ENCODE measurements around the gene BARX1. TPM values are rescaled to one million over a fixed set of nuclear protein-coding genes. Genes with fewer than 3 reads are reported as not detected.

The BARX1 gene
- total RNA-seq: not detected
- total RNA-seq (2013): 0.11 TPM
- 0 to 1.0 (median 0.07) reads per million in 29 experiments for total RNA-seq

GRCh38 chr9:93955111-93955980 lies at the start of gene BARX1:
Gene BARX1, minus strand, starts transcription at chr9:93955355. Its CDS starts 209 bp downstream, at chr9:93955146.
- Histone ChIP-seq H3K4me3 (ENCODE audit: control insufficient read depth in 1 of 2, extremely low read depth in 1 of 2, low read length in 1 of 2) (peak within 1 kb of the TSS in 1 of 2 donors; percentile 49), H3K36me3 (ENCODE audit: control insufficient read depth in 2 of 2, extremely low read depth in 1 of 2, insufficient read depth in 1 of 2, low read length in 1 of 2) (no peaks in the 10 kb centered on the region), H3K4me1 (ENCODE audit: control insufficient read depth in 1 of 2, extremely low read depth in 1 of 2, insufficient read depth in 2 of 2, low read length in 2 of 2) (peaks cover 2 to 72% of the 10 kb centered on the region in 2 experiments), H3K27me3 (replicated peaks in 1 of 2; ENCODE audit: control insufficient read depth in 2 of 2, extremely low read depth in 1 of 2, insufficient read depth in 2 of 2, low read length in 1 of 2) (peaks cover 18 to 94% of the 10 kb centered on the region in 2 experiments), H3K9me3 (no peaks in the 10 kb centered on the region), H3K27ac (ENCODE audit: low read length) (no peak within 1 kb of the TSS)
- Mint-ChIP-seq H3K36me3 (no peaks in the 10 kb centered on the region), H3K4me1 (peaks cover 50 to 59% (median 51%) of the 10 kb centered on the region in 3 donors), H3K27me3 (peaks cover 55 to 75% of the 10 kb centered on the region in 2 donors), H3K4me3 (peak within 1 kb of the TSS; percentile 63 to 80 (median 66)), H3K9me3 (no peaks in the 10 kb centered on the region), H3K27ac (peak within 1 kb of the TSS in 1 of 2 donors; percentile 56)
- WGBS (ENCODE audit: insufficient coverage): 4% methylated on average over 87 of the region's 102 CpGs
- ChIA-PET CTCF (no interaction called here), POLR2A (no interaction called here)
- peak in 1 of 4 experiments; percentile 77 for ATAC-seq (replicated peaks in 1 of 4)
- peak in 22 of 35 experiments; percentile 9 to 53 (median 28) for DNase-seq

GRCh38 chr9:94002316-94003140 lies 47.4 kb upstream of the BARX1 start:
- H3K27ac Mint-ChIP-seq: no peak overlapping the region
- peaks cover 14 to 22% of the 10 kb centered on the region in 2 donors for H3K27me3 Mint-ChIP-seq
- H3K36me3 Mint-ChIP-seq: no peaks in the 10 kb centered on the region
- Histone ChIP-seq H3K4me3 (ENCODE audit: control insufficient read depth in 1 of 2, extremely low read depth in 1 of 2, low read length in 1 of 2) (no peak overlapping the region), H3K27ac (ENCODE audit: low read length) (no peak overlapping the region), H3K36me3 (ENCODE audit: control insufficient read depth in 2 of 2, extremely low read depth in 1 of 2, insufficient read depth in 1 of 2, low read length in 1 of 2) (no peaks in the 10 kb centered on the region), H3K27me3 (replicated peaks in 1 of 2; ENCODE audit: control insufficient read depth in 2 of 2, extremely low read depth in 1 of 2, insufficient read depth in 2 of 2, low read length in 1 of 2) (peaks cover 0 to 7% of the 10 kb centered on the region in 2 experiments), H3K9me3 (no peaks in the 10 kb centered on the region), H3K4me1 (ENCODE audit: control insufficient read depth in 1 of 2, extremely low read depth in 1 of 2, insufficient read depth in 2 of 2, low read length in 2 of 2) (no peaks in the 10 kb centered on the region)
- peak in 10 of 35 experiments; percentile 2 to 49 (median 10) for DNase-seq
- POLR2A ChIA-PET: interaction anchor here in 1 of 2 donors (0.6 kb wide), 1 partner anchor 30 kb away, joined by 4 read pairs; no protein-coding TSS in a partner anchor
- H3K4me3 Mint-ChIP-seq: no peak overlapping the region
- H3K9me3 Mint-ChIP-seq: no peaks in the 10 kb centered on the region
- no peak for ATAC-seq (replicated peaks in 1 of 4)
- CTCF ChIA-PET: interaction anchor here (0.6 to 0.9 kb wide), 2 partner anchors 12 to 246 kb away, joined by 3 read pairs; no protein-coding TSS in a partner anchor
- no peaks in the 10 kb centered on the region for H3K4me1 Mint-ChIP-seq
- WGBS (ENCODE audit: insufficient coverage): 28% methylated on average over 6 of the region's 6 CpGs

GRCh38 chr9:93996863-93997262 lies 41.7 kb upstream of the BARX1 start:
- DNase-seq (no peak), ATAC-seq (replicated peaks in 1 of 4) (no peak)
- H3K27me3 ChIP-seq (replicated peaks in 1 of 2; ENCODE audit: control insufficient read depth in 2 of 2, extremely low read depth in 1 of 2, insufficient read depth in 2 of 2, low read length in 1 of 2): peaks cover 0 to 2% of the 10 kb centered on the region in 2 experiments
- Mint-ChIP-seq H3K9me3 (no peaks in the 10 kb centered on the region), H3K4me1 (no peaks in the 10 kb centered on the region), H3K27ac (no peak overlapping the region), H3K4me3 (no peak overlapping the region), H3K27me3 (peaks cover 9 to 13% of the 10 kb centered on the region in 2 donors), H3K36me3 (no peaks in the 10 kb centered on the region)
- no peak overlapping the region for H3K4me3 ChIP-seq (ENCODE audit: control insufficient read depth in 1 of 2, extremely low read depth in 1 of 2, low read length in 1 of 2)
- no peaks in the 10 kb centered on the region for H3K9me3 ChIP-seq
- H3K4me1 ChIP-seq (ENCODE audit: control insufficient read depth in 1 of 2, extremely low read depth in 1 of 2, insufficient read depth in 2 of 2, low read length in 2 of 2): no peaks in the 10 kb centered on the region
- CTCF ChIA-PET: no interaction called here
- H3K36me3 ChIP-seq (ENCODE audit: control insufficient read depth in 2 of 2, extremely low read depth in 1 of 2, insufficient read depth in 1 of 2, low read length in 1 of 2): no peaks in the 10 kb centered on the region
- no peak overlapping the region for H3K27ac ChIP-seq (ENCODE audit: low read length)
- POLR2A ChIA-PET: no interaction called here

GRCh38 chr9:93996367-93996766 lies 41.2 kb upstream of the BARX1 start:
- ChIA-PET CTCF (no interaction called here), POLR2A (no interaction called here)
- H3K4me3 ChIP-seq (ENCODE audit: control insufficient read depth in 1 of 2, extremely low read depth in 1 of 2, low read length in 1 of 2): no peak overlapping the region
- Mint-ChIP-seq H3K4me3 (no peak overlapping the region), H3K27me3 (peaks cover 11 to 15% of the 10 kb centered on the region in 2 donors), H3K9me3 (no peaks in the 10 kb centered on the region), H3K36me3 (no peaks in the 10 kb centered on the region), H3K4me1 (no peaks in the 10 kb centered on the region), H3K27ac (no peak overlapping the region)
- WGBS (ENCODE audit: insufficient coverage): no CpG with 5 or more reads among the region's 3 CpGs
- DNase-seq (no peak), ATAC-seq (replicated peaks in 1 of 4) (no peak)
- H3K36me3 ChIP-seq (ENCODE audit: control insufficient read depth in 2 of 2, extremely low read depth in 1 of 2, insufficient read depth in 1 of 2, low read length in 1 of 2): no peaks in the 10 kb centered on the region
- H3K27me3 ChIP-seq (replicated peaks in 1 of 2; ENCODE audit: control insufficient read depth in 2 of 2, extremely low read depth in 1 of 2, insufficient read depth in 2 of 2, low read length in 1 of 2): peaks cover 0 to 2% of the 10 kb centered on the region in 2 experiments
- H3K9me3 ChIP-seq: no peaks in the 10 kb centered on the region
- H3K27ac ChIP-seq (ENCODE audit: low read length): no peak overlapping the region
- H3K4me1 ChIP-seq (ENCODE audit: control insufficient read depth in 1 of 2, extremely low read depth in 1 of 2, insufficient read depth in 2 of 2, low read length in 2 of 2): no peaks in the 10 kb centered on the region

GRCh38 chr9:93994545-93994944 lies 39.4 kb upstream of the BARX1 start:
- POLR2A ChIA-PET: no interaction called here
- CTCF ChIA-PET: no interaction called here
- Histone ChIP-seq H3K27ac (ENCODE audit: low read length) (no peak overlapping the region), H3K36me3 (ENCODE audit: control insufficient read depth in 2 of 2, extremely low read depth in 1 of 2, insufficient read depth in 1 of 2, low read length in 1 of 2) (no peaks in the 10 kb centered on the region), H3K27me3 (replicated peaks in 1 of 2; ENCODE audit: control insufficient read depth in 2 of 2, extremely low read depth in 1 of 2, insufficient read depth in 2 of 2, low read length in 1 of 2) (peaks cover 0 to 2% of the 10 kb centered on the region in 2 experiments), H3K4me3 (ENCODE audit: control insufficient read depth in 1 of 2, extremely low read depth in 1 of 2, low read length in 1 of 2) (no peak overlapping the region), H3K4me1 (ENCODE audit: control insufficient read depth in 1 of 2, extremely low read depth in 1 of 2, insufficient read depth in 2 of 2, low read length in 2 of 2) (no peaks in the 10 kb centered on the region), H3K9me3 (no peaks in the 10 kb centered on the region)
- H3K4me1 Mint-ChIP-seq: no peaks in the 10 kb centered on the region
- H3K27me3 Mint-ChIP-seq: peaks cover 19 to 21% of the 10 kb centered on the region in 2 donors
- H3K4me3 Mint-ChIP-seq: no peak overlapping the region
- peaks cover 9 to 13% (median 11%) of the 10 kb centered on the region in 3 donors for H3K9me3 Mint-ChIP-seq
- H3K27ac Mint-ChIP-seq: no peak overlapping the region
- H3K36me3 Mint-ChIP-seq: peaks cover 4% of the 10 kb centered on the region
- no peak for DNase-seq
- whole genome bisulfite sequencing (ENCODE audit: insufficient coverage): no CpG with 5 or more reads among the region's 1 CpG
- no peak for ATAC-seq (replicated peaks in 1 of 4)

GRCh38 chr9:93994132-93994531 lies 39.0 kb upstream of the BARX1 start:
- no peaks in the 10 kb centered on the region for H3K4me1 Mint-ChIP-seq
- WGBS (ENCODE audit: insufficient coverage): 73% methylated on average over 3 of the region's 3 CpGs
- CTCF ChIA-PET: no interaction called here
- POLR2A ChIA-PET: interaction anchor here in 1 of 2 donors (0.6 kb wide), 1 partner anchor 434 kb away, joined by 4 read pairs; no protein-coding TSS in a partner anchor
- Histone ChIP-seq H3K4me3 (ENCODE audit: control insufficient read depth in 1 of 2, extremely low read depth in 1 of 2, low read length in 1 of 2) (no peak overlapping the region), H3K27ac (ENCODE audit: low read length) (no peak overlapping the region), H3K9me3 (no peaks in the 10 kb centered on the region), H3K36me3 (ENCODE audit: control insufficient read depth in 2 of 2, extremely low read depth in 1 of 2, insufficient read depth in 1 of 2, low read length in 1 of 2) (no peaks in the 10 kb centered on the region), H3K27me3 (replicated peaks in 1 of 2; ENCODE audit: control insufficient read depth in 2 of 2, extremely low read depth in 1 of 2, insufficient read depth in 2 of 2, low read length in 1 of 2) (peaks cover 0 to 2% of the 10 kb centered on the region in 2 experiments), H3K4me1 (ENCODE audit: control insufficient read depth in 1 of 2, extremely low read depth in 1 of 2, insufficient read depth in 2 of 2, low read length in 2 of 2) (no peaks in the 10 kb centered on the region)
- H3K27ac Mint-ChIP-seq: no peak overlapping the region
- H3K9me3 Mint-ChIP-seq: peaks cover 9 to 16% (median 12%) of the 10 kb centered on the region in 3 donors
- H3K4me3 Mint-ChIP-seq: no peak overlapping the region
- peaks cover 19 to 22% of the 10 kb centered on the region in 2 donors for H3K27me3 Mint-ChIP-seq
- ATAC-seq (replicated peaks in 1 of 4): no peak
- DNase-seq: no peak
- peaks cover 4% of the 10 kb centered on the region for H3K36me3 Mint-ChIP-seq

All from T-cell (primary cell).